Trophoblast cell (in vitro differentiated cells and primary cell): ENCODE data around the gene BICC1.

ENCODE experiments used
- DNase-seq, 2 donors: peaks; one replicate each; pipeline ENCODE4 v3.0.0-alpha.2; 2016
- H2AFZ ChIP-seq: 2 replicates; pipeline ENCODE4 v1.6.1; 2013; ENCODE audit warnings: low read length, moderate library complexity, mild to moderate bottlenecking; ENCODE audit not compliant: insufficient read depth, poor library complexity
- H2AK5ac ChIP-seq: 2 replicates; pipeline ENCODE4 v1.6.1; 2013; ENCODE audit warnings: mild to moderate bottlenecking, low read length
- H2BK120ac ChIP-seq: 2 replicates; pipeline ENCODE4 v1.6.1; 2013; ENCODE audit warnings: low read length, mild to moderate bottlenecking, moderate library complexity; ENCODE audit not compliant: insufficient read depth, poor library complexity
- H2BK12ac ChIP-seq: 2 replicates; pipeline ENCODE4 v1.6.1; 2013; ENCODE audit warnings: mild to moderate bottlenecking, low read length, moderate library complexity
- H2BK5ac ChIP-seq: 2 replicates; pipeline ENCODE4 v1.6.1; 2013; ENCODE audit warnings: low read length, low read depth, moderate library complexity, mild to moderate bottlenecking; ENCODE audit not compliant: poor library complexity
- H3K14ac ChIP-seq: 2 replicates; pipeline ENCODE4 v1.6.1; 2013; ENCODE audit warnings: mild to moderate bottlenecking, low read length
- H3K18ac ChIP-seq: 2 replicates; pipeline ENCODE4 v1.6.1; 2013; ENCODE audit warnings: mild to moderate bottlenecking, low read length
- H3K23ac ChIP-seq: 2 replicates; pipeline ENCODE4 v1.6.1; 2013; ENCODE audit warnings: low read length
- H3K27ac ChIP-seq: 2 replicates; pipeline ENCODE4 v1.5.1; 2013; ENCODE audit warnings: low read depth, mild to moderate bottlenecking, inconsistent platforms, low read length, moderate library complexity
- H3K27me3 ChIP-seq: 2 replicates; pipeline ENCODE4 v1.6.1; 2013; ENCODE audit warnings: inconsistent platforms, mild to moderate bottlenecking, low read length, moderate library complexity; ENCODE audit not compliant: insufficient read depth
- H3K36me3 ChIP-seq, 2 experiments: 1 replicate in 1 of 2; 2 replicates in 1 of 2; pipeline ENCODE4 v1.6.1; 2013; ENCODE audit warnings: low read length in 2 of 2, mild to moderate bottlenecking in 2 of 2, moderate library complexity in 1 of 2; ENCODE audit not compliant: insufficient read depth in 2 of 2, control insufficient read depth in 1 of 2
- H3K4ac ChIP-seq: 2 replicates; pipeline ENCODE4 v1.6.1; 2013; ENCODE audit warnings: low read depth, mild to moderate bottlenecking, low read length, moderate library complexity
- H3K4me1 ChIP-seq, 2 experiments: 1 replicate in 1 of 2; 2 replicates in 1 of 2; pipeline ENCODE4 v1.6.1; 2013; ENCODE audit warnings: low read length in 2 of 2, mild to moderate bottlenecking in 2 of 2, moderate library complexity in 1 of 2; ENCODE audit not compliant: insufficient read depth in 2 of 2, control insufficient read depth in 1 of 2
- H3K4me2 ChIP-seq: 2 replicates; pipeline ENCODE4 v1.6.1; 2013; ENCODE audit warnings: inconsistent platforms, mild to moderate bottlenecking, low read length, moderate library complexity
- H3K4me3 ChIP-seq: 2 replicates; pipeline ENCODE4 v1.5.1; 2013; ENCODE audit warnings: mild to moderate bottlenecking, low read depth, low read length, inconsistent platforms
- H3K79me1 ChIP-seq: one replicate; pipeline ENCODE4 v1.6.1; 2013; ENCODE audit warnings: low read length
- H3K79me2 ChIP-seq: 2 replicates; pipeline ENCODE4 v1.6.1; 2013; ENCODE audit warnings: low read length, mild to moderate bottlenecking; ENCODE audit not compliant: control insufficient read depth, insufficient read depth, poor library complexity
- H3K9ac ChIP-seq: 2 replicates; pipeline ENCODE4 v1.6.1; 2013; ENCODE audit warnings: mild to moderate bottlenecking, low read length
- H3K9me3 ChIP-seq: 2 replicates; pipeline ENCODE4 v1.6.1; 2013; ENCODE audit warnings: low read depth, mild to moderate bottlenecking, control low read depth, inconsistent platforms, low read length; ENCODE audit not compliant: insufficient read depth
- H4K12ac ChIP-seq: 2 replicates; pipeline ENCODE4 v1.6.1; 2013; ENCODE audit warnings: low read depth, mild to moderate bottlenecking, low read length, moderate library complexity
- H4K8ac ChIP-seq: 2 replicates; pipeline ENCODE4 v1.6.1; 2013; ENCODE audit warnings: low read depth, mild to moderate bottlenecking, low read length, moderate library complexity
- H4K91ac ChIP-seq: one replicate; pipeline ENCODE4 v1.6.1; 2013; ENCODE audit warnings: low read depth, mild to moderate bottlenecking, low read length, moderate library complexity
- WGBS: extraction: QIAGEN DNeasy Blood & Tissue Kit; methylation state at CpG from one replicate; pipeline ENCODE4 v1.1.7; 2013; ENCODE audit warnings: missing lambda C conversion rate; ENCODE audit not compliant: insufficient read length, insufficient coverage; ENCODE audit errors: extremely low coverage; 5-methylcytosine and 5-hydroxymethylcytosine counted together

BICC1 gene

GRCh38 chr10:58843760-58844159 is 331.1 kb downstream of the BICC1 start:
- H3K14ac ChIP-seq = no peak overlapping the region
- H3K36me3 ChIP-seq = no peaks in the 10 kb centered on the region
- no peak overlapping the region for H2AK5ac ChIP-seq
- H3K9ac ChIP-seq = no peak overlapping the region
- no peak overlapping the region for H4K12ac ChIP-seq
- no peaks in the 10 kb centered on the region for H3K27me3 ChIP-seq
- H4K8ac ChIP-seq = no peak overlapping the region
- H3K79me1 ChIP-seq = no peaks in the 10 kb centered on the region
- H3K79me2 ChIP-seq = no peaks in the 10 kb centered on the region
- H3K23ac ChIP-seq = no peak overlapping the region
- no peak overlapping the region for H3K4me3 ChIP-seq
- WGBS = no CpG with 5 or more reads among the region's 4 CpGs
- no peak overlapping the region for H2AFZ ChIP-seq
- H3K27ac ChIP-seq = no peak overlapping the region
- no peak overlapping the region for H2BK5ac ChIP-seq
- H3K9me3 ChIP-seq = no peaks in the 10 kb centered on the region
- H3K18ac ChIP-seq = no peak overlapping the region
- H4K91ac ChIP-seq = no peak overlapping the region
- no peak for DNase-seq
- H3K4me2 ChIP-seq = no peak overlapping the region
- no peak overlapping the region for H2BK12ac ChIP-seq
- H3K4me1 ChIP-seq = no peaks in the 10 kb centered on the region
- no peak overlapping the region for H3K4ac ChIP-seq
- no peak overlapping the region for H2BK120ac ChIP-seq

- Histone ChIP-seq H3K9me3 (no peaks in the 10 kb centered on the region), H4K91ac (no peak overlapping the region), H2AK5ac (no peak overlapping the region), H4K12ac (no peak overlapping the region), H3K4me1 (no peaks in the 10 kb centered on the region), H3K4ac (no peak overlapping the region), H3K14ac (no peak overlapping the region), H3K9ac (no peak overlapping the region), H2BK12ac (no peak overlapping the region), H3K27me3 (no peaks in the 10 kb centered on the region), H2BK5ac (no peak overlapping the region), H3K36me3 (no peaks in the 10 kb centered on the region), H3K27ac (no peak overlapping the region), H2AFZ (no peak overlapping the region), H3K79me2 (no peaks in the 10 kb centered on the region), H3K18ac (no peak overlapping the region), H2BK120ac (no peak overlapping the region), H4K8ac (no peak overlapping the region), H3K23ac (no peak overlapping the region), H3K79me1 (no peaks in the 10 kb centered on the region), H3K4me2 (no peak overlapping the region), H3K4me3 (no peak overlapping the region)
- WGBS = no CpG with 5 or more reads among the region's 3 CpGs
- DNase-seq = no peak
Observed at GRCh38 chr10:58844680-58845079, 332.0 kb downstream of the BICC1 start.

DNA sequence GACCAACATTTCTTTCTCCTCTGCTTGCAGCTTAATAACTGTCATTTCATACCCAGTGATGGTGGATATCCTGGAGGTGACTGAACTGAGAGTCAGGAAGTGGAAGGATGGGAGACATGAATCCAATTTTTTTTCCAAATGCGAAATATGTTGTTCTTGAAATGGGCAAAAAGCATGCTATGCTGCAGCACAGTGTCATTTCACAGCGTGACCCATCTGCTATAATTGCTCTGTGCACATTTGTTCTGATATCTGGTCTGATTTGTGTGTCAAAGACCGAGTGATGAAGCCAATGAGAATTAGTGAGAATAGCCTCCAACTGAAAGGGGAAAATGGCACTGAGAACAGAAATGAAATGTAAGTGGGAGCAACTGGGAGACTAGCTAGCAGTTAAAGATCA is 334.2 kb downstream of the BICC1 start:
- no peak overlapping the region for H2AK5ac ChIP-seq
- H3K36me3 ChIP-seq = no peaks in the 10 kb centered on the region
- H3K9me3 ChIP-seq = no peaks in the 10 kb centered on the region
- WGBS = no CpG with 5 or more reads among the region's 3 CpGs
- H4K91ac ChIP-seq = no peak overlapping the region
- H3K4me3 ChIP-seq = no peak overlapping the region
- H2BK12ac ChIP-seq = no peak overlapping the region
- H3K4me2 ChIP-seq = no peak overlapping the region
- no peak overlapping the region for H3K23ac ChIP-seq
- no peak overlapping the region for H4K12ac ChIP-seq
- H2BK5ac ChIP-seq = no peak overlapping the region
- no peak overlapping the region for H3K9ac ChIP-seq
- no peak overlapping the region for H3K4ac ChIP-seq
- no peaks in the 10 kb centered on the region for H3K79me1 ChIP-seq
- H2BK120ac ChIP-seq = no peak overlapping the region
- H3K27me3 ChIP-seq = no peaks in the 10 kb centered on the region
- DNase-seq = no peak
- no peak overlapping the region for H3K27ac ChIP-seq
- no peaks in the 10 kb centered on the region for H3K4me1 ChIP-seq
- no peak overlapping the region for H3K14ac ChIP-seq
- H4K8ac ChIP-seq = no peak overlapping the region
- H3K79me2 ChIP-seq = no peaks in the 10 kb centered on the region
- H2AFZ ChIP-seq = no peak overlapping the region
- H3K18ac ChIP-seq = no peak overlapping the region

- Histone ChIP-seq H3K27me3 (no peaks in the 10 kb centered on the region), H3K79me1 (no peaks in the 10 kb centered on the region), H2BK120ac (no peak overlapping the region), H3K9ac (no peak overlapping the region), H3K36me3 (no peaks in the 10 kb centered on the region), H3K4me1 (peaks cover 0 to 2% of the 10 kb centered on the region in 2 experiments), H3K79me2 (no peaks in the 10 kb centered on the region), H2AK5ac (no peak overlapping the region), H3K9me3 (no peaks in the 10 kb centered on the region), H4K8ac (no peak overlapping the region), H3K27ac (no peak overlapping the region), H3K4ac (no peak overlapping the region), H4K91ac (no peak overlapping the region), H3K14ac (no peak overlapping the region), H3K4me3 (no peak overlapping the region), H2BK12ac (no peak overlapping the region), H4K12ac (no peak overlapping the region), H3K4me2 (no peak overlapping the region), H3K23ac (no peak overlapping the region), H2BK5ac (no peak overlapping the region), H3K18ac (no peak overlapping the region), H2AFZ (no peak overlapping the region)
- no CpG with 5 or more reads among the region's 2 CpGs for WGBS
- DNase-seq = no peak
Observed at GRCh38 chr10:58851606-58852005, 338.9 kb downstream of the BICC1 start.
